RWPE1 (cell line): ENCODE measurements around the gene FBXO41.

Experiments used
- CTCF ChIA-PET: fragments of 350-600 bp; sonication (Branson Sonifier 250); formaldehyde crosslinking; extraction: SDS; loops from one replicate; lab custom pipeline; 2021; lab: Yijun Ruan, JAX
- POLR2A ChIA-PET: fragments of 400-600 bp; formaldehyde crosslinking; extraction: SDS; loops from one replicate; lab custom pipeline; 2020; ENCODE audit warnings: antibody characterized with exemption; ENCODE audit not compliant: low non-redundant PET; lab: Yijun Ruan, JAX
- DNase-seq: peaks from one replicate; pipeline ENCODE4 v3.0.0; 2012; ENCODE audit warnings: low spot score
- H3K27ac ChIP-seq: fragments of 450-650 bp; 2 replicates; pipeline ENCODE4 v1.5.1; 2017
- CTCF ChIP-seq: fragments of 450-650 bp; conservative IDR thresholded peaks from 2 replicates; pipeline ENCODE4 v1.5.1; 2017; ENCODE audit warnings: low read depth, mild to moderate bottlenecking

Gene FBXO41

GRCh38 chr2:73284296-73285158, at the start of gene FBXO41:
TSS of gene FBXO41 (minus strand) at chr2:73284478. CDS start at chr2:73269630, 14,848 bp downstream.
- no peak for TF ChIP-seq CTCF
- no peak within 1 kb of the TSS for H3K27ac ChIP-seq
- CTCF ChIA-PET, result no interaction called here
- no peak for DNase-seq
- POLR2A ChIA-PET, result interaction anchor here (0.6 kb wide), 1 partner anchor 17 kb away, joined by 4 read pairs; no protein-coding TSS in a partner anchor

- no peak for DNase-seq
- no peak for TF ChIP-seq CTCF
- CTCF ChIA-PET, result no interaction called here
Measured at GRCh38 chr2:73334045-73334444, 49.8 kb upstream of the FBXO41 start.

GRCh38 chr2:73333564-73333963, 49.3 kb upstream of the FBXO41 start:
- H3K27ac ChIP-seq, result no peak overlapping the region
- no peak for TF ChIP-seq CTCF
- ChIA-PET CTCF (no interaction called here), POLR2A (no interaction called here)
- no peak for DNase-seq

More at GRCh38 chr2:73334045-73334444, 49.8 kb upstream of the FBXO41 start:
- POLR2A ChIA-PET, result no interaction called here
- no peak overlapping the region for H3K27ac ChIP-seq

GRCh38 chr2:73324126-73324725, 39.9 kb upstream of the FBXO41 start:
- TF ChIP-seq CTCF, result no peak
- ChIA-PET POLR2A (no interaction called here), CTCF (no interaction called here)
- DNase-seq, result no peak
- no peak overlapping the region for H3K27ac ChIP-seq

GRCh38 chr2:73323551-73323950, 39.3 kb upstream of the FBXO41 start:
- no peak for DNase-seq
- no peak overlapping the region for H3K27ac ChIP-seq
- ChIA-PET POLR2A (no interaction called here), CTCF (no interaction called here)
- TF ChIP-seq CTCF, result no peak

- CTCF ChIA-PET, result no interaction called here
- H3K27ac ChIP-seq, result no peak overlapping the region
- POLR2A ChIA-PET, result no interaction called here
- no peak for DNase-seq
- no peak for TF ChIP-seq CTCF
Measured at GRCh38 chr2:73314441-73314840, 30.2 kb upstream of the FBXO41 start.
